Measurements from ENCODE around the gene MAP7D3. TPM values are rescaled to one million over a fixed set of nuclear protein-coding genes. Genes with fewer than 3 reads are reported as not detected.

Gene MAP7D3
- total and polyA plus RNA-seq, 2 of the 4 experiments (the other 2 are of a cell fraction): 10.0 to 23.8 TPM

- Histone ChIP-seq H3K14ac (replicated peaks; ENCODE audit: low read depth, low read length) (no peak overlapping the region), H2BK15ac (ENCODE audit: low read depth, low read length) (no peak overlapping the region), H2BK20ac (ENCODE audit: low read depth, low read length) (no peak overlapping the region), H3K9me3 (ENCODE audit: control insufficient read depth, insufficient read depth, low read length) (no peaks in the 10 kb centered on the region), H3K27me3 (ENCODE audit: control insufficient read depth, insufficient read depth, low read length) (peaks cover 3% of the 10 kb centered on the region), H3K4me1 (ENCODE audit: control insufficient read depth, insufficient read depth, low read length) (peaks cover 9% of the 10 kb centered on the region), H4K5ac (ENCODE audit: low read depth, low read length) (no peak overlapping the region), H3K9ac (ENCODE audit: low read depth, low read length) (no peak overlapping the region), H3K4me2 (ENCODE audit: low read depth, low read length) (no peak overlapping the region), H4K20me1 (ENCODE audit: insufficient read depth, low read length) (no peaks in the 10 kb centered on the region), H3K23ac (ENCODE audit: low read depth, low read length) (no peak overlapping the region), H2BK5ac (ENCODE audit: low read depth, low read length, poor library complexity, severe bottlenecking) (no peak overlapping the region), H3K4ac (ENCODE audit: low read depth, low read length) (no peak overlapping the region), H2BK120ac (ENCODE audit: low read depth, low read length) (no peak overlapping the region), H3K79me1 (ENCODE audit: low read depth in 1 of 2, low read length in 2 of 2) (peaks cover 10 to 12% of the 10 kb centered on the region in 2 experiments; a peak in 3 of 4 replicates), H2AK9ac (replicated peaks; ENCODE audit: low read depth, low read length, poor library complexity) (no peak overlapping the region), H4K8ac (ENCODE audit: low read depth in 2 of 2, low read length in 2 of 2) (no peak overlapping the region), H2AFZ (replicated peaks; ENCODE audit: low read length, poor library complexity) (no peak overlapping the region), H2AK5ac (ENCODE audit: low read depth, low read length) (no peak overlapping the region), H3K4me3 (ENCODE audit: insufficient read depth, low read depth, low read length) (no peak overlapping the region), H4K91ac (ENCODE audit: insufficient read depth, low read depth, low read length) (no peak overlapping the region), H3K9me1 (ENCODE audit: insufficient read depth, low read length) (peaks cover 6% of the 10 kb centered on the region; the same call in 1 of the 2 replicates), H3K18ac (ENCODE audit: low read depth, low read length) (no peak overlapping the region), H3K36me3 (ENCODE audit: control insufficient read depth, insufficient read depth, low read length) (no peaks in the 10 kb centered on the region), H3K56ac (ENCODE audit: extremely low read depth, insufficient read depth, low read length) (no peak overlapping the region), H3K27ac (ENCODE audit: insufficient read depth, low read length) (no peak overlapping the region)
- no peak for TF ChIP-seq ELK1 (IDR thresholded peaks at IDR 0.05; ENCODE audit: borderline replicate concordance, low read depth, low read length)
- TF ChIP-seq USF2 (IDR thresholded peaks at IDR 0.05; ENCODE audit: low read depth, low read length): no peak
- TF ChIP-seq, protein P1, sequence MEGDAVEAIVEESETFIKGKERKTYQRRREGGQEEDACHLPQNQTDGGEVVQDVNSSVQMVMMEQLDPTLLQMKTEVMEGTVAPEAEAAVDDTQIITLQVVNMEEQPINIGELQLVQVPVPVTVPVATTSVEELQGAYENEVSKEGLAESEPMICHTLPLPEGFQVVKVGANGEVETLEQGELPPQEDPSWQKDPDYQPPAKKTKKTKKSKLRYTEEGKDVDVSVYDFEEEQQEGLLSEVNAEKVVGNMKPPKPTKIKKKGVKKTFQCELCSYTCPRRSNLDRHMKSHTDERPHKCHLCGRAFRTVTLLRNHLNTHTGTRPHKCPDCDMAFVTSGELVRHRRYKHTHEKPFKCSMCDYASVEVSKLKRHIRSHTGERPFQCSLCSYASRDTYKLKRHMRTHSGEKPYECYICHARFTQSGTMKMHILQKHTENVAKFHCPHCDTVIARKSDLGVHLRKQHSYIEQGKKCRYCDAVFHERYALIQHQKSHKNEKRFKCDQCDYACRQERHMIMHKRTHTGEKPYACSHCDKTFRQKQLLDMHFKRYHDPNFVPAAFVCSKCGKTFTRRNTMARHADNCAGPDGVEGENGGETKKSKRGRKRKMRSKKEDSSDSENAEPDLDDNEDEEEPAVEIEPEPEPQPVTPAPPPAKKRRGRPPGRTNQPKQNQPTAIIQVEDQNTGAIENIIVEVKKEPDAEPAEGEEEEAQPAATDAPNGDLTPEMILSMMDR (conservative IDR thresholded peaks at IDR 0.05; ENCODE audit: low read depth, low read length): no peak
- TF ChIP-seq MXI1 (IDR thresholded peaks at IDR 0.05; ENCODE audit: borderline replicate concordance, low read depth, low read length): no peak
- no peak for TF ChIP-seq FOS (IDR thresholded peaks at IDR 0.05; ENCODE audit: low read depth, low read length)
- no peak for TF ChIP-seq RCOR1 (IDR thresholded peaks at IDR 0.05; ENCODE audit: insufficient replicate concordance, low read length)
- TF ChIP-seq MAFK (IDR thresholded peaks at IDR 0.05; ENCODE audit: low read depth, low read length): no peak
- TF ChIP-seq BHLHE40 (IDR thresholded peaks at IDR 0.05; ENCODE audit: low read depth, low read length): no peak
- TF ChIP-seq RFX5 (IDR thresholded peaks at IDR 0.05; ENCODE audit: low read depth, low read length): no peak
- no peak for TF ChIP-seq SMC3 (IDR thresholded peaks at IDR 0.05; ENCODE audit: low read depth, low read length)
- TF ChIP-seq MAZ (IDR thresholded peaks at IDR 0.05; ENCODE audit: borderline replicate concordance, low read depth, low read length): no peak
- no peak for TF ChIP-seq POLR2A (IDR thresholded peaks at IDR 0.05; ENCODE audit: low read depth, low read length)
- TF ChIP-seq RAD21 (IDR thresholded peaks at IDR 0.05; ENCODE audit: low read length): no peak
- TF ChIP-seq CEBPB (IDR thresholded peaks at IDR 0.05; ENCODE audit: low read depth, low read length): no peak
- BruUV-seq (replicated peaks): no TSS peak
- in situ Hi-C loops (cut with MboI; ENCODE audit: low sequenced_read_pairs) (no loop called here), dilution Hi-C loops (cut with HindIII; ENCODE audit: low sequenced_read_pairs, unreplicated experiment) (no loop called here), intact Hi-C loops (cut with micrococcal nuclease) (no loop called here)
- ChIA-PET CTCF (interaction anchor here (0.7 kb wide), 1 partner anchor 1159 kb away, joined by 3 read pairs; no protein-coding TSS in a partner anchor), POLR2A (ENCODE audit: unreplicated experiment) (no interaction called here)
- no peak for ATAC-seq (ENCODE audit: low read depth)
- DNase-seq: no peak
Observed at GRCh38 chrX:136198010-136198409, 53.2 kb downstream of the MAP7D3 start.
